GM12878 (cell line): Measurements from ENCODE around the gene CETN3. TPM values are rescaled to one million over a fixed set of nuclear protein-coding genes. Genes with fewer than 3 reads are reported as not detected.

ENCODE experiments used
- ATAC-seq: fragments of 200-7000 bp; cut with Tn5 transposase; 3 replicates; pipeline ENCODE4 v1.9.1; 2020; ENCODE audit warnings: mild to moderate bottlenecking, moderate library complexity
- BruUV-seq: library from RNA; stranded (reverse); fragments of 400-500 nt; replicated peaks from 2 replicates; lab custom pipeline; 2021; lab: Mats Ljungman, UMichigan
- CTCF ChIA-PET: fragments of 300-600 bp; sonication (Branson Sonifier 250); formaldehyde crosslinking; extraction: SDS; loops from one replicate; lab custom pipeline; 2021; ENCODE audit warnings: inconsistent platforms; lab: Yijun Ruan, JAX
- POLR2A ChIA-PET: fragments of 350-600 bp; formaldehyde crosslinking; extraction: SDS; loops from one replicate; lab custom pipeline; 2021; ENCODE audit warnings: inconsistent platforms; lab: Charles Lee
- RAD21 ChIA-PET: fragments of 300-600 bp; sonication (Branson Sonifier 250); formaldehyde crosslinking; loops from one replicate; lab custom pipeline; 2023; ENCODE audit warnings: antibody characterized with exemption; ENCODE audit not compliant: unreplicated experiment; lab: Charles Lee
- SMC1A ChIA-PET: fragments of 300-600 bp; sonication (Branson Sonifier 250); formaldehyde crosslinking; loops from one replicate; lab custom pipeline; 2023; ENCODE audit not compliant: unreplicated experiment, uncharacterized antibody; lab: Charles Lee
- DNase-seq: peaks from one replicate; pipeline ENCODE4 v3.0.0-alpha.2; 2011; ENCODE audit warnings: low read depth, low spot score
- FAIRE-seq: peaks from 3 replicates; lab custom pipeline; 2011; peaks lifted over from hg19 to GRCh38; lab: Jason Lieb, UNC
- H2AFZ ChIP-seq: 2 replicates; pipeline ENCODE4 v1.6.0; 2011; ENCODE audit warnings: low read depth, low read length, control low read depth; ENCODE audit not compliant: control insufficient read depth
- H3K27ac ChIP-seq: 2 replicates; pipeline ENCODE4 v1.5.1; 2011; ENCODE audit warnings: control low read depth; ENCODE audit not compliant: control insufficient read depth, insufficient read depth
- H3K27me3 ChIP-seq, 2 experiments: replicated peaks in 1 of 2; 2 replicates each; pipeline versions ENCODE4 v1.6.0 to v1.6.1; 2011; ENCODE audit warnings: low read length in 1 of 2; ENCODE audit not compliant: control insufficient read depth in 2 of 2, insufficient read depth in 2 of 2
- H3K36me3 ChIP-seq, 2 experiments: 2 replicates each; pipeline ENCODE4 v1.5.1; 2011; ENCODE audit warnings: low read length in 1 of 2; ENCODE audit not compliant: control insufficient read depth in 2 of 2, insufficient read depth in 2 of 2
- H3K4me1 ChIP-seq: 2 replicates; pipeline ENCODE4 v1.6.1; 2011; ENCODE audit warnings: mild to moderate bottlenecking, low read length, moderate library complexity, mixed read lengths; ENCODE audit not compliant: control insufficient read depth, insufficient read depth
- H3K4me2 ChIP-seq: 2 replicates; pipeline ENCODE4 v1.6.0; 2011; ENCODE audit warnings: control low read depth; ENCODE audit not compliant: control insufficient read depth, insufficient read depth
- H3K4me3 ChIP-seq: fragments of 200-600 bp; sonication (generic); 2 replicates; pipeline ENCODE4 v1.5.1; 2016
- H3K79me2 ChIP-seq: 2 replicates; pipeline ENCODE4 v1.6.0; 2011; ENCODE audit warnings: low read length; ENCODE audit not compliant: control insufficient read depth, insufficient read depth
- H3K9ac ChIP-seq: 2 replicates; pipeline ENCODE4 v1.8.0; 2011; ENCODE audit warnings: low read length, control low read depth, mixed read lengths; ENCODE audit not compliant: control insufficient read depth, insufficient read depth
- H3K9me3 ChIP-seq: replicated peaks from 3 replicates; pipeline ENCODE4 v1.5.1; 2011; ENCODE audit warnings: mild to moderate bottlenecking, low read length; ENCODE audit not compliant: control insufficient read depth, insufficient read depth
- H4K20me1 ChIP-seq: 2 replicates; pipeline ENCODE4 v1.6.0; 2011; ENCODE audit not compliant: control insufficient read depth, insufficient read depth
- ATF7 ChIP-seq: fragments of 450-650 bp; IDR thresholded peaks from 2 replicates; pipeline ENCODE4 v1.6.1; 2016; ENCODE audit warnings: low read depth, mild to moderate bottlenecking
- BCL3 ChIP-seq: IDR thresholded peaks from 2 replicates; pipeline ENCODE4 v1.6.1; 2011; ENCODE audit warnings: borderline replicate concordance, low read depth, mild to moderate bottlenecking, moderate library complexity, low read length; ENCODE audit not compliant: insufficient read depth, poor library complexity, severe bottlenecking
- BMI1 ChIP-seq: fragments of 450-650 bp; IDR thresholded peaks from 2 replicates; pipeline ENCODE4 v1.6.1; 2016; ENCODE audit warnings: mild to moderate bottlenecking, moderate library complexity, borderline replicate concordance
- BRCA1 ChIP-seq: IDR thresholded peaks from 2 replicates; pipeline ENCODE4 v1.6.1; 2011; ENCODE audit warnings: low read depth, low read length, improper control_type of control experiment
- HDAC6 ChIP-seq: fragments of 200-600 bp; sonication (generic); IDR thresholded peaks from one replicate; pipeline ENCODE4 v1.8.0; 2017; ENCODE audit warnings: antibody characterized with exemption; ENCODE audit not compliant: unreplicated experiment
- JUNB ChIP-seq: IDR thresholded peaks from 2 replicates; pipeline ENCODE4 v1.6.1; 2016; ENCODE audit warnings: antibody characterized with exemption, mild to moderate bottlenecking
- MEF2A ChIP-seq: IDR thresholded peaks from 2 replicates; pipeline ENCODE4 v1.6.1; 2011; ENCODE audit warnings: low read depth, mild to moderate bottlenecking, low read length, moderate library complexity; ENCODE audit not compliant: insufficient read depth
- MLLT1 ChIP-seq: fragments of 450-650 bp; IDR thresholded peaks from 2 replicates; pipeline ENCODE4 v1.6.1; 2016; ENCODE audit warnings: mild to moderate bottlenecking
- MXI1 ChIP-seq: fragments of 150-350 bp; IDR thresholded peaks from 2 replicates; pipeline ENCODE4 v1.6.1; 2011; ENCODE audit warnings: low read depth, mild to moderate bottlenecking, inconsistent platforms, low read length, improper control_type of control experiment
- NFXL1 ChIP-seq: fragments of 450-650 bp; IDR thresholded peaks from 2 replicates; pipeline ENCODE4 v1.6.1; 2017; ENCODE audit warnings: antibody characterized with exemption, mild to moderate bottlenecking, borderline replicate concordance
- PAX8 ChIP-seq: fragments of 450-650 bp; IDR thresholded peaks from 2 replicates; pipeline ENCODE4 v1.6.1; 2017; ENCODE audit warnings: mild to moderate bottlenecking, moderate library complexity
- RCOR1 ChIP-seq: conservative IDR thresholded peaks from 2 replicates; pipeline ENCODE4 v1.6.1; 2012; ENCODE audit warnings: low read depth, low read length, improper control_type of control experiment
- RFX5 ChIP-seq: IDR thresholded peaks from 2 replicates; pipeline ENCODE4 v1.6.1; 2011; ENCODE audit warnings: low read depth, low read length, improper control_type of control experiment
- SMAD1 ChIP-seq: fragments of 450-650 bp; IDR thresholded peaks from 2 replicates; pipeline ENCODE4 v1.6.1; 2018; ENCODE audit warnings: mild to moderate bottlenecking, low read depth; ENCODE audit not compliant: partially characterized antibody
- SMAD5 ChIP-seq: IDR thresholded peaks from 2 replicates; pipeline ENCODE4 v1.6.1; 2016; ENCODE audit warnings: antibody characterized with exemption, low read depth
- SPI1 ChIP-seq: IDR thresholded peaks from 2 replicates; pipeline ENCODE4 v1.6.1; 2011; ENCODE audit warnings: low read depth, mild to moderate bottlenecking, low read length, moderate library complexity, borderline replicate concordance; ENCODE audit not compliant: insufficient read depth
- SREBF1 ChIP-seq: IDR thresholded peaks from 2 replicates; pipeline ENCODE4 v1.6.1; 2012; ENCODE audit warnings: mild to moderate bottlenecking, low read length
- SREBF2 ChIP-seq: IDR thresholded peaks from 2 replicates; pipeline ENCODE4 v1.6.1; 2012; ENCODE audit warnings: mild to moderate bottlenecking, low read length
- STAT3 ChIP-seq: IDR thresholded peaks from 2 replicates; pipeline ENCODE4 v1.6.1; 2011; ENCODE audit warnings: low read depth, low read length, improper control_type of control experiment
- USF2 ChIP-seq: IDR thresholded peaks from 2 replicates; pipeline ENCODE4 v1.6.1; 2011; ENCODE audit warnings: low read depth, low read length, improper control_type of control experiment, borderline replicate concordance
- ZBED1 ChIP-seq: IDR thresholded peaks from 2 replicates; pipeline ENCODE4 v1.6.1; 2016; ENCODE audit warnings: borderline replicate concordance
- WGBS: methylation state at CpG from one replicate; pipeline ENCODE4 v1.1.6; 2016; ENCODE audit warnings: low lambda C conversion rate; ENCODE audit not compliant: insufficient replicate concordance, insufficient coverage; ENCODE audit errors: missing lambda C conversion rate; 5-methylcytosine and 5-hydroxymethylcytosine counted together
- in situ Hi-C: fragments of 300-500 bp; cut with MboI; formaldehyde crosslinking; loops from 9 replicates; pipeline ENCODE4 v1.14.3; 2018; ENCODE audit warnings: mixed read lengths
- intact Hi-C: fragments of 100-400 bp; cut with micrococcal nuclease; formaldehyde crosslinking; loops from one replicate; pipeline ENCODE4 v1.14.2; 2022; ENCODE audit not compliant: unreplicated experiment
- polyA plus RNA-seq, 11 experiments: library from polyadenylated mRNA; depleted of rRNA in 4 of 11; unstranded in 6 of 11; stranded (reverse) in 5 of 11; fragments of >200 nt; fragmentation: Nextera tagmentation in 4 of 11; fragmentation: Illumina TruSeq in 1 of 11; extraction: Ambion mirVana in 4 of 11; extraction: Trizol in 1 of 11; gene quantifications; 1 replicate in 1 of 11; 2 replicates in 10 of 11; pipeline versions ENCODE4 v1.2.1 to v1.2.3, GENCODE V29; 2011 to 2016; ENCODE audit warnings: inconsistent platforms in 2 of 11, missing spikeins in 2 of 11, low read depth in 1 of 11
- total RNA-seq, 4 experiments: library from RNA; depleted of rRNA in 3 of 4; stranded (reverse); fragments of >200 nt in 3 of 4; fragmentation: Illumina TruSeq in 1 of 4; extraction: Trizol in 1 of 4; gene quantifications; 2 replicates each; pipeline versions ENCODE4 v1.2.1 to v1.2.3, GENCODE V29; 2013 to 2021

The CETN3 gene
- total and polyA plus RNA-seq, 10 of the 15 experiments (the other 5 are each of a cell fraction or from before 2014, with no cell fraction given): 16.8 to 59.1 (median 51.8) TPM

- 1% methylated on average over 10 of the region's 10 CpGs for WGBS
- peak overlapping the region; percentile 94 for H3K27ac ChIP-seq
- FAIRE-seq: peak; percentile 13
- no peak for ATAC-seq
- H3K4me3 ChIP-seq: peak overlapping the region; percentile 79
- H3K79me2 ChIP-seq: peaks cover 29% of the 10 kb centered on the region
- SMC1A ChIA-PET: interaction anchor here (0.6 to 2.9 kb wide), 13 partner anchors 10 to 120 kb away, joined by 3 to 16 read pairs (median 4); no protein-coding TSS in a partner anchor
- POLR2A ChIA-PET: interaction anchor here (0.6 to 3.5 kb wide), 10 partner anchors 11 to 119 kb away, joined by 3 to 21 read pairs (median 3); partner anchors contain the start of genes LYSMD3, MBLAC2 and POLR3G
- peak overlapping the region; percentile 75 for H3K4me2 ChIP-seq
- in situ Hi-C loops: no loop called here
- CTCF ChIA-PET: interaction anchor here (0.6 to 2.1 kb wide), 14 partner anchors 10 to 1683 kb away, joined by 3 to 7 read pairs (median 4); partner anchors contain the start of genes LYSMD3, MBLAC2 and POLR3G
- no peaks in the 10 kb centered on the region for H4K20me1 ChIP-seq
- H2AFZ ChIP-seq: peak overlapping the region; percentile 93
- peak overlapping the region; percentile 95 for H3K9ac ChIP-seq
- TSS peak; percentile 96 for BruUV-seq
- intact Hi-C loops: no loop called here
- RAD21 ChIA-PET: interaction anchor here (0.6 to 2.7 kb wide), 12 partner anchors 10 to 194 kb away, joined by 3 to 27 read pairs (median 4); partner anchors contain the start of genes LYSMD3, MBLAC2 and POLR3G
- no peaks in the 10 kb centered on the region for H3K27me3 ChIP-seq
- no peaks in the 10 kb centered on the region for H3K36me3 ChIP-seq
- DNase-seq: no peak
- H3K9me3 ChIP-seq: no peaks in the 10 kb centered on the region
- no peaks in the 10 kb centered on the region for H3K4me1 ChIP-seq
- TF ChIP-seq SPI1 (no peak), MXI1 (no peak), SMAD1 (peak; percentile 56), RCOR1 (no peak), NFXL1 (no peak), RFX5 (peak; percentile 6; the same call in 1 of the 2 replicates), ZBED1 (0 out of 2 replicates have a peak, but pooled peaks have one; percentile 4), BRCA1 (no peak), BMI1 (0 out of 2 replicates have a peak, but pooled peaks have one; percentile 10), SMAD5 (no peak), USF2 (no peak), PAX8 (peak; percentile 83; the same call in 1 of the 2 replicates), SREBF1 (no peak), BCL3 (no peak), SREBF2 (no peak), STAT3 (0 out of 2 replicates have a peak, but pooled peaks have one; percentile 42), MLLT1 (no peak), MEF2A (no peak), JUNB (no peak), ATF7 (no peak), HDAC6 (no peak)
Observed at GRCh38 chr5:90410178-90410762, 714 bp upstream of the CETN3 start.
